Endometrial microvascular endothelial cells (primary cell): ENCODE measurements around the gene AQP12B. TPM values are rescaled to one million over a fixed set of nuclear protein-coding genes. Genes with fewer than 3 reads are reported as not detected.

Experiments
- in situ Hi-C: cut with HindIII; loops from 2 replicates; pipeline ENCODE4 v1.10.0; 2017; ENCODE audit warnings: low sequenced_read_pairs, low pct_unique_long_range_greater_than_20kb; ENCODE audit errors: inconsistent ontology term
- total RNA-seq: library from RNA; depleted of rRNA; stranded (reverse); fragments of >200 nt; gene quantifications from one replicate; pipeline ENCODE4 v1.2.3, GENCODE V29; 2015; ENCODE audit errors: inconsistent ontology term

Gene AQP12B
- total RNA-seq, 1 donor from 2014 or later: not detected

- in situ Hi-C loops: no loop called here
Observed at GRCh38 chr2:240642061-240642805, 40.5 kb downstream of the AQP12B start.

GRCh38 chr2:240640939-240641338, 41.7 kb downstream of the AQP12B start:
- in situ Hi-C loops: no loop called here

GRCh38 chr2:240639566-240639965, 43.1 kb downstream of the AQP12B start:
- in situ Hi-C loops: no loop called here

GRCh38 chr2:240638512-240639160, 44.0 kb downstream of the AQP12B start:
- in situ Hi-C loops: no loop called here

- in situ Hi-C loops: no loop called here
Observed at GRCh38 chr2:240637901-240638345, 44.8 kb downstream of the AQP12B start.

GRCh38 chr2:240637116-240637900, 45.4 kb downstream of the AQP12B start:
- in situ Hi-C loops: no loop called here

- in situ Hi-C loops: no loop called here
Observed at GRCh38 chr2:240636563-240637115, 46.0 kb downstream of the AQP12B start.

GRCh38 chr2:240635998-240636547, 46.6 kb downstream of the AQP12B start:
- in situ Hi-C loops: no loop called here

- in situ Hi-C loops: no loop called here
Observed at GRCh38 chr2:240635121-240635997, 47.3 kb downstream of the AQP12B start.

GRCh38 chr2:240632306-240632721, 50.4 kb downstream of the AQP12B start:
- in situ Hi-C loops: no loop called here

GRCh38 chr2:240631548-240632305, 51.0 kb downstream of the AQP12B start:
- in situ Hi-C loops: no loop called here

- in situ Hi-C loops: no loop called here
Observed at GRCh38 chr2:240630771-240631547, 51.7 kb downstream of the AQP12B start.

- in situ Hi-C loops: no loop called here
Observed at GRCh38 chr2:240629968-240630770, 52.5 kb downstream of the AQP12B start.

GRCh38 chr2:240629619-240629967, 53.1 kb downstream of the AQP12B start:
- in situ Hi-C loops: no loop called here

GRCh38 chr2:240628808-240629618, 53.7 kb downstream of the AQP12B start:
- in situ Hi-C loops: no loop called here

GRCh38 chr2:240628507-240628807, 54.2 kb downstream of the AQP12B start:
- in situ Hi-C loops: no loop called here
